Posterior cingulate gyrus (tissue), 11 donors: ENCODE measurements around the gene CA9.

Source experiments
- DNase-seq, 10 donors: peaks; one replicate each; pipeline versions ENCODE4 v3.0.0 to v3.0.0-alpha.2; 2020 to 2021; ENCODE audit warnings: mixed read lengths in 3 of 10
- intact Hi-C: fragments of 100-400 bp; cut with DNase I; formaldehyde crosslinking; loops from one replicate; pipeline ENCODE4 v1.15.1; 2023

CA9 gene

GRCh38 chr9:35729700-35730485 lies 56.2 kb downstream of the CA9 start:
- intact Hi-C loops, result loop anchor here (5.0 to 10.0 kb wide), 3 partner anchors 38 to 635 kb away; partner anchors contain the start of genes FAM221B, PIGO and TMEM8B
- DNase-seq, result peak in 3 of 10 donors; percentile 28 to 88 (median 32)

DNA sequence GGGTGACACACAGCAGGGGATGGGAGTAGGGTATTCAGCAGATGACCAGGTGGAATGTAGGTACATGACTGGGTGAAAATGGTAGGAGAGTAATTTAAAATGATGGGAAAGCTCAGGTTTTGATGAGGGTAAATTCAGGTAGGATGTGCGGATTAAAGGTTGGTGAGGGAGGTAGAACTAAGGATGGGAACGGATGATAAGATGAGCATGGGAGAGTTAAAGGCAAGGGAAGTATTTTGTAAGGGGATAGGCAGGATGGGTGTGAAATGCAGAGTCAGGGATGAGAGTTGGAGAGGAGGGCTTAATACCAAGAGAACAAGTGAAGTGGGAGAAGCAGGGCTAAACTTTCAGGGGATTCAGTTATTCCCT lies 56.7 kb downstream of the CA9 start:
- no peak for DNase-seq
- intact Hi-C loops, result loop anchor here (5.0 to 10.0 kb wide), 2 partner anchors 97 to 636 kb away; partner anchors contain the start of genes FAM221B, PIGO and TMEM8B
